HG02642 (cell line): ENCODE measurements around the gene MCRS1.
"Not testable (repeated sequence)": the region's sequence is repeated elsewhere in the genome, so short reads cannot be mapped to it uniquely, and the experiment has no call there.

Experiments
- ATAC-seq: cut with Tn5 transposase; IDR thresholded peaks from one replicate; pipeline ENCODE4 v1.9.1; 2021; ENCODE audit warnings: mild to moderate bottlenecking; ENCODE audit not compliant: unreplicated experiment, poor library complexity

Gene MCRS1

DNA sequence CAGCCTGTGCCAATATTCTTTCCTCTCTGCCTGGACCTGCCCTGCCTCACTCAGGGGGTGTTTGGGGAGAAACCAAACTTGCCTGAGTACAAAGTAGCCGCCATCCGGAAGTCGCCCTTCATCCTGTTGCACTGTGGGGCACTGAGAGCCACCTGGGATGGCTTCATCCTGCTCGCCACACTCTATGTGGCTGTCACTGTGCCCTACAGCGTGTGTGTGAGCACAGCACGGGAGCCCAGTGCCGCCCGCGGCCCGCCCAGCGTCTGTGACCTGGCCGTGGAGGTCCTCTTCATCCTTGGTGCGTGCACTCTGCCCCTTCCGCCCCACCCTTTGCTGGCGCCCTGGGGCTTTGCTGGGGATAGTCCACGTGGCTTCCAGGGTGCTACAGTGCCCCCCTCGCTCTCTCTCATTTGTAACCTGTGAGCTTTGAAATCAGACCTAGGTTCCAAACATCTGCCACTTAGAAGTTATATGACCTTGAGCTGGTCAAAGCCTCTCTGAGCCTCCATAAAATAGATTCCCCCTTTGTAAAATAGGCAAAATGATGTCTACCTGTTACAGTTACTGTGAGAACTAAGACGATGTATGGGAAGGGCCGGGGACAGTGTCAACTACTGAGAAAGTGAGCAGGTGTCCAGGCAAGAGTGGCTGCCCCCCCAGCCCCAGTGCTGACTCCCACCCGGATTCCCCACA is 24.6 kb downstream of the MCRS1 start:
- no peak for ATAC-seq

DNA sequence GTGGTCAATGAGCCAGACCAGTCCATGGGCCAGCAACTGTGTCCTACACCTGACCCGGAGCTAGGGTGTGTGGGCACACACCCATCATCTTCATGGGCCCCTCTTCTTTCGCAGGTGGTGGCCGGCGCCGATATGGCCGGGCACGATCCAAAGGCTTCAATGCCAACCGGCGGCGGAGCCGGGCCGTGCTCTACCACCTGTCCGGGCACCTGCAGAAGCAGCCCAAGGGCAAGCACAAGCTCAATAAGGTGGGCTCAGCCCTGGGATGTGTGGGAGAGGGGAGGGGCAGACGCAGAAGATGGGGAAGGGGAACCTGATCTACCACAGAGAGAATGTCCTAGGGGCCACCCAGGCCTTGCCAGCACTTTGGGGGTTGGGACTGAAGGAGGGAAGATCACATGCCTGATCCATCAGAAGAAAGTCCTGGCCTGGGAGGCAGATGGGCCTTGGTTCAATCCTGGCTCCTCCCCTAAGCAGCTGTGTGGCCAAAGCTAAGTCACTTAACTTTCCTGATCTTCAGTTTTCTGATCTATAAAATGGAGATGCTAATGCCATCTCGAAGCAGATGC is 25.3 kb downstream of the MCRS1 start:
- ATAC-seq = no peak

DNA sequence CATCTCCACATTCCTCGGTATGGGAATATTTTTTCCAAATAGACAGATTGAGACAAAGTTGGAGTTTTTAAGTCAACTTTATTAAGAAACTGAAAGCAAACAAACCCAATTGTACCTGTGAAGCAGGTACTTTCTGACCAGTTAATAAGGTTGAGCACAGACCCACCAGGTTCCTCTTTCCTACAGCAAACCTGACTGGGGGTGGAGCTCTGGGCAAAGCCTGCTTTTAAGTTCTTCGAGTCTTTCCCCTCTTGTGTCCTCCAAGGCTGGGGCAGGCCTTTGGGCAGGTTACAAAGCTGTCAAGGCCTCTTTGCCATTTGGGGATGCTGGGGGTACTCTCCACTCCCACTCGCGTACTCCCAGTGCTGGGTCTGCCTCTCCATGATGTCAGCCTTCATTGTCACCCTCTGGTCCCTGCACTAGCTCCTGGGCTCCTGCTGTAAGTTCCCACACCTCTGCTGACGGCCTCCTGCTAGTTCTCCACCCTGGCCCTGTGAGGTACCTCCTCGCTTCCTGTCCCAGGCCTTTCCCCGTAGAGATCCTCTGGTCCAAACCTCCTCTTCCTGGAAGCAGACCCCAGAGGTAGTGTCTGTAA is 25.9 kb downstream of the MCRS1 start:
- ATAC-seq = no peak

DNA sequence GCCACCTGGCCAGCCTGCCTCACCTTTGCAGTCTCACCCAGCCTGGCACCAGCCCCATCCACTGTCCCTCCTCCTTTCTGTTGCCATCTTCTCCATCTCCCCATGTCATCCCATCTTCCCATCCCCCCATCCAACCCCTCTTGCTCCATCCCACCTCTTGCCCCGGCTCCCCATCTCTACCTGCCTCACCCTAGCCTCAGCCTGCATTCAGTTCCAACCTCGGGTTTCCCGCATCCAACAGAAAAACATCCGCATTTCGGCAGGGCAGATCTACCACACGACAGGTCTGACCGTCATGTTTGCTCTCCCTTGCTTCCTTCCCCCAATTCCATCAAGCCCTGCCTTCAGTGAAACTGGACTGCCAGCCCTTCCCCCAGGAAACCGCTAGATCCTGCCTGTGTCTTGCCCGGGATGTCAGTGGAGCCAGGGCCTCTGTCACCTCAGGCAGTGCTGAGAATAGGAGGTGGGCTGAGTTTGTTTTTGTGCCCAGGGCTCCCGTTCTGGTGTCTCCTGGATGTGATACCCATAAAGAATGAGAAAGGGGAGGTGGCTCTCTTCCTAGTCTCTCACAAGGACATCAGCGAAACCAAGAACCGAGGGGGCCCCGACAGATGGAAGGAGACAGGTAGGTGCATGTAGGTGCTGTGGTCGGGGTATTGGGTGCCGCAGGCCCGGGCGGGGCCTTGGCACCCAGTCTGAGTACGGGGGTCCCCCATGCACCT is 26.6 kb downstream of the MCRS1 start:
- no peak for ATAC-seq

DNA sequence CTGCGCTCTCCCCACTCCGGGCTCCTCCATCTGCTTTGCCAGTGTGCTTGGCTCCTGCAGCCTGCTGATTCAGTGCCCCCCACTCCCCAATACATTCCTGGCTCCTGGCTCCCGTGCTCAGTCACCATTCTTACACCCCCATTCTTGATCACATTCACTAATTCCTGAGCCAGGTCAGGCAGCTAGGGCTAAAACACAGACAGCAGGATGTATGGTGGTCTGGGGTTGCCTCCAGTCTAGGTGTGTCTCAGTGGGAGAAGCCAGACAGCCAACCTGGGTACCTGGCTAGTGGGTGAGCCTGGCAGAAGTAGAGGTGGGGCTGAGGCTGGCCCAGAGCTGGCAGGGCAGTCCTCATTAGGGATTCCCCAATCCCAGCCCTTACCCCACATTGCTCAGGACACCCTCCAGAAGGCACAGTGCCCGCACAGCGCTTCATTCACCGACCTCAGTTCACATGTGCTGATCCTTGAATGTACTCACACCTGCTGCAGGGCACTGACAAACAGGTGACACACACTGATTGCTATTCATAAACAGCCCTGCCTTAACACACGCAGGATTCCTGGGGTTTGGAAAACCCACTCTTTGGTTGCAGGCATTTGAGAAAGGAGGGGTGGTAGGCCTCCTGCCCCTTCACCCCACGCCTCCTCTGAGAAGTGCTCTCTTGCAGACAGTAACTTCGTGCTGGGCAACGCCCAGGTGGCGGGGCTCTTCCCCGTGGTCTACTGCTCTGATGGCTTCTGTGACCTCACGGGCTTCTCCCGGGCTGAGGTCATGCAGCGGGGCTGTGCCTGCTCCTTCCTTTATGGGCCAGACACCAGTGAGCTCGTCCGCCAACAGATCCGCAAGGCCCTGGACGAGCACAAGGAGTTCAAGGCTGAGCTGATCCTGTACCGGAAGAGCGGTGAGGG is 27.5 kb downstream of the MCRS1 start:
- no peak for ATAC-seq

DNA sequence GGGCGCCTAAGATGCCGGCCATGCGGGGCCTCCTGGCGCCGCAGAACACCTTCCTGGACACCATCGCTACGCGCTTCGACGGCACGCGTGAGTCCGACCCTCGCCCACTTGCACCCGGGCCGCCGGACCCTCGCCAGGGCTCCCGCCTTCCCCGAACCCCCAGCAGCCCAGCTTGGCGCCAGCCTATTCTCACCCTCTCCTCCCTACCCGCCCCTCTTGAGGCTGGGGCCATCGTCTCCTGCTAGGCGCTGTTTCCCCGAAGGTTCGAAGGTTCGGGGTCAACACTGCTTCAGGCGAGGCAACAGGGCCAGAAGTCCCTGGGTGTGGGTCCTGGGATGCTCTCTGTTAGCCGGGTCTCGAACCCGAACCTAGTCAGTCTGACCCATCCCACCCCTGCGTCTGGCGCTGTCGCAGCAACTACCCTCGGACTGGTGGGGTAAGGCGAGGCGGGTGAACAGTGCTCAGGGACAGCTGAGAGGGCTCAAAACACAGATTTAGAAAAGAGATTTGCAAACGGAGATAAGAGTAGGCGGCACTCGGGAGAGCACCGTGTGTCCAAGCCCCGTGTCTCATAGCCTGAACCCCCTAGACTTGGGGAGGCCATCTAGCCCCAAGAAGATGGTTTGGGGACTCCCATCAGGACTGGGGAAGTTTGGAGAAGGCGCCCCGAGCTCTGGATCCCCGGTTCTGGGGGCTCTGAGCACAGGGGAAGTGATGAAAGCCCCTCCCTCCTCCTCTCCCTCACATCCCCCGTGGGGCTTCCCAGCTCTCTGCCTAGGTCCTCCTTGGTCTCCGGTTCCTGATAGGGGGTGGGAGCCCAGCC is 28.3 kb downstream of the MCRS1 start:
- ATAC-seq = no peak

DNA sequence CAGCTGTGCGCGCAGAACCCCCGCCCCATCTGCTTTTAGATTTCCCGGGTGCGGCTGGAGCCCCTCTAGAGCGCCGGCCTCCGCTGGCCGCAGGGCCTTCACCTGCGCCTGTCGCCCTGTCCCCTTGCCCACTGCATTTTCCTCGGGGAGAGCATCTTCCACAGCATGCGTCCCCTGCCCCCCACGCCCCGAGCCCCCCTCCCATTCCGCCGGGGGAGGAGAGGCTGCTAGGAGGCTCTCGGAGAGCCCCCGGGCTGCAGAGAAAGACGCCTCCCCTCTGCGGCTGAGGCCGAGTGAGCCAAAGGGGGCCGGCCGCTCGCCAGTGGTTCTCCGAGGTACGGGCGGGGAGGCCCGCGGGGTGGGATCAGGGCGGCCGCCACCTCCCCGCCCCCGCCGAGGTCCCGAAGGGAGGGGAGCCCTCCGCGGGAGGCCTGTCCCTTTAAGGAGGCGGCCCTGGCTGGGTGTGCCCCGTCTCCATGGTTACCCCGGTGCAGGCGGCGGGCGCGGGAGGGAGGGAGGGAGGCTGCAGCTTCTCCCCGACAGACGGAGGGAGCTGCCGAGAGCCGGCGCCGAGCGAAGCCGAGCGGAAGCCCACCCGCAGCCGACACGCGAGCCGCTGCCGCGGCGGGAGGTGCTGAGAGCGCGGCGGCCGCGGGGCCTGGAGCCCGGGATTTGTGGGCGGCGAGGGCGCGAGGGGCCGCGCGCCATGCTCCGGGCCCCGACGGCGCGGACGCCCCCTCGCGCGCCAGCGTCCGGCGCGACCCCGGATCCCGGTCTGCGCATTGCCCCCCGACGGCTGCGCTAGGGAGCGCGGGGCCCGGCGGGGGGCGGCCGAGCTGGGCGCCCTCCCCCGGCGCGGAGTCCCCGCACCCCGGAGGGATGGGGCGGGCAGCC is 29.2 kb downstream of the MCRS1 start, which contains the start of gene KCNH3:
KCNH3 (plus strand) TSS at position 521 of the 894 bp plus-strand sequence. CDS start 387 bp downstream, outside the sequence.
- ATAC-seq = peak; percentile 73

DNA sequence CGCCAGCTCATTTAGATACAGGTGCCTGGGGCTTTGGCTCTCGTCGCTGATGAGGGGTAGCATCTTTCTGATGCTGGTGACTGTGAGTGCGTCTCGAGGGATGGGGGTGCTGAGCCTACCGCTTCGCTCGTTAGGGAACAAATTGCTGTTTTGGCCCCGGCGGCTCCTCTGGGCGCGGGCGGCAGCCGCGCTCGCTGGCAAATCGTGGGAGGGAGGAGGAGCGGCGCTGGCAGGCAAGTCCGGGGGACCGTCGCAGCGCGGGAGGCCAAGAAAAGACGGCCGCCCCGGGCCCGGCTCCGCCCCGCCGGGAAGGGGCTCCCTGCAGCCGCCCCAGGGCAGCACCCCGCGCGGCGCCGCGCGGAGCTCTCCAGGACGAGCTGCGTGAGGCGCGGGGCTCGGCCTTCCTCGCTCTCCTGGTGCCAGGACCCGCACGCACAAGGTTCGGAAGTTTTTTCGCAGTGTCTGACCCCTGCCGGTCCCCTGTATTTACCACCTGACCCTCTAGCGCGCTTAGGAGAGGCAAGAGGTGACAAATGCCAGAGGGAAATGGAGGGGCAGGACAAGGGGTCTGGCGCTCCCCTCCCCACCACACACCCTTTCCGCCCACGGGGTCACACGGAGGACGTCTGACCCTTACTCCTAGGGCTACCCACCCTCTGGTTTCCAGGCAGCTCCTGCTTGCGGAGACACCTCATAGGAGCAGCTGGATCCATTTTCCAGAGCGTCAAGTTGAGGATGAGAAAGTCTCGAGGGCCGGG is 30.0 kb downstream of the MCRS1 start:
- ATAC-seq = no peak

DNA sequence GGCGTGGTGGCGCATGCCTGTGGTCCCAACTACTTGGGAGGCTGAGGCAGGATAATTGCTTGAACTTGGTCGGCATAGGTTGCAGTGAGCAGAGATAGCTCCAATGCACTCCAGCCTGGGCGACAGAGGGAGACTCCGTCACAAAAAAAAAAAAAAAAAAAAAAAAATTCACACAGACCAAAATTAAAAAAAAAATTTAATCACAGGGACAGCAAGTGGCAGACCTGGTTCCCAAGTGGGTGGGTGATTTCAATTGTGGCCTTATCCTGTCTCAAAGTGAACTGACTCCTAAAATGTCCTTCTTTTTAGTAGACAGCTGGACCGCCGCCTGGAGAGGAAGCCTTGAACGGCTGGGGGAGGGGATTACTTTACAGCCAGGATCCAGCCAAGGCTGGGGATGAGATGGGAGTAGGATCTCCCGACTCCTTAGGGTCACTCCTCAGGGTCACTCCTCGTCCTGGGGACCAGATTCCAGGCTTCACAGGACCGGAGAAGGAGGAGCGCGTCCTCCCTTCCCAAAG is 30.7 kb downstream of the MCRS1 start:
- ATAC-seq = no peak

DNA sequence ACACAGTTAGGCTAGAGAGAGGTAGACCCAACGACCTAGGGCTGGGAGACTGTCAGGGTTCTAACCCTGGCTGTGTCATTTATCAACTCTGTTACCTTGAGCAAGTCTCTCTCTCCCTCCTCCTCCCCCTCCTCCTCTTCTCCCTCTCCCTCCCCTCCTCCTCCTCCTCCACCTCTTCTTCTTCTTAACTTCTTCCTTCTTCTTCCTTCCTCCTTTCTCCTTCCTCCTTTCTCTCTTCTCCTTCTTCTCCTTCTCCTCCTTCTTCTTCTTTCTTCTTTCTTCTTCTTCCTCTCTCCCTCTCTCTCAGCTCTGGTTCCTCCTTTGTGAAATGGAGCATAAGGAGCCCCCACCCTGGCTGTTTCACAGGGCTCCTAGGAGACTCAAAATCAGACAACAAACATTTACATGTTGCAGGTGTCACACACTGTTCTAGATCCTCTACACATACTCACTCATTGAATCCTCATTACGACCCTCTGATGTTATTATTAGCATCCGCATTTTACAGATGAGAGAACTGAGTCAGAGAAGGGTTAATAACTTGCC is 31.3 kb downstream of the MCRS1 start:
- no peak for ATAC-seq

DNA sequence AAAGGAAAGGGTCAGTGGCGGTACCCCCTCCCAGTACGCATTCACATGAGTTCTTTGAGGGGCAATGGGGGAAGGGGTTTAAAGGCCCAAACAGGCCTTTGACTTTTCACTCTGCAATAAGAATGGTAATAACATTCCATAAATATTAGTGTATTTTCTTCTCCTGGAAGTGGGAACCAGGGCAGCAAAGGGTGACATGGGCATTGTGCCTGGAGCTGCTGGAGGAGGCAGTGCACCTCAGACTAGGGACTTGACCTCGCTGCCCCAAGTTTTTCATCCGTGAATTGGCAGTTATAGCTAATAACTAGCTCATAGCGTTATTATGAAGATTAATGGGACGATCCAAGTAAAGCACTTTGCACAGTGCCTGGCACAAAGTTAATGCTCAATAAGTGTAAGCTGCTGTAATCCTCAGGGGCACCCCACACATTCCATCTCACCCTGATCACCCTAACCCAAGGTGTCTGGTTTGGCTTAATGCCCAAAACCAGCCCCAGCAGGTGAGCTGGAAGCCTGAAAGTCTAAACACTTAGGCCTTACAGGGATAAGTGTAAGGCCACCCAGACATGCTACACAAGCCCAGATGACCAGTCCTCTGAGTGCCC is 31.9 kb downstream of the MCRS1 start:
- no peak for ATAC-seq

DNA sequence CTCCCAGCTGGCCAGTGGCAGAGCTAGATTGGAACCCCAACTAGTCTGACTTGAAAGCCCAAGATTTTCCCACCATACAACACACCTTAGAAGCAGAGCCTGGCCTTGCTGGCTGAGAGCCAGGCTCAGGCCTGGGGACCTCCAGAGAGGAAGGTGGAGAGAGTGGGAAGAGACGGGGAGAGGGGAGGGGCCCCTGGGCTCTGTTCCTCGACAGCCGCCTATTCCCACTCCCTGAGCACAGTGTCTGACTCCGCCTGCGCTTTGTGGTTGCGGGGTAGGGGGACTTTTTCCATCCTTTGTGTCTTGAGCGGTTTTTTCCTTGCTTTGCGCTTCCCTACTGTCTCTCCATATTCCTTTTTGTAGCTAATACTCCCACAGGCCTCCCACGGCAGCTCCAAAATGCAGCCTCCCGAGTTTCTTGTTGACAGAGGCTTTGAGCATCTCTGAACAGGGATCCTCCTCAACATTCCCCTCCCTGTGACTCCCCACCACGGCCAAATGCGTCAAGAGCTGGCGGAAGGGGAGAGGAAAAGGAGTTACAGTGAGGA is 33.1 kb downstream of the MCRS1 start:
- no peak for ATAC-seq

DNA sequence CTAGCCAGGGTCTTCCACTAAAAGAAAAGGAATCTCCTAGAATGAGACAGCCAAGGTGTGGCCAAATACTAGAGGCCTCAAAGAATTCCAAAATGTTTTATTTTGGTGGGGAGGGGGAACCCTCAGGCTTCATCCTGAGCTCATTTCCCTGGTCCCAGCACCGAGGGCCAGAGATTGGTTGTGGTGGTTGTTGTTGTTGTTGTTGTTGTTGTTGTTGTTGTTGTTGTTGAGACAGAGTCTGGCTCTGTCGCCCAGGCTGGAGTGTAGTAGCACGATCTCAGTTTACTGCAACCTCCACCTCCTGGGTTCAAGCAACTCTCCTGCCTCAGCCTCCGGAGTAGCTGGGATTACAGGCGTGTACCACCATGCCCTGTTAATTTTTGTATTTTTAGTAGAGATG is 33.8 kb downstream of the MCRS1 start:
- ATAC-seq = not testable (repeated sequence)

DNA sequence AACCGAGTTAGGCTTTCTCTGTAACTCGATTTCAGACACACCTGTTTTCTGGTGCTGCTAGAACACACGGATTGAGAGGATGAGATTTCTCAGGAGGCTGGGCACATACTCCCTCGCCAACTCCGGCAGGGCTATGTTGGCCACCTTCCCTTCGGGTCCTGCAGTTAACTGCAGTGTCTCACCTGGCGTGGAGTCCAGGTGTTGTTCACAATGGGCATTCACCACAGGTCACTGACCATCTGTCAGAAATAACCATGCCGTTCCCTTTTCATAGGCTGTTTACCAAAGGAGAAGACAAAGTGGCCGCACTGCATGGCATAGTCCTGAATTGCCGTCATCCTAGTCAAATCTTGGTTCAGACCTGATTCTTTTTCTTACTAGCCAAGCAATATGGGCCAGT is 34.6 kb downstream of the MCRS1 start:
- ATAC-seq = no peak

DNA sequence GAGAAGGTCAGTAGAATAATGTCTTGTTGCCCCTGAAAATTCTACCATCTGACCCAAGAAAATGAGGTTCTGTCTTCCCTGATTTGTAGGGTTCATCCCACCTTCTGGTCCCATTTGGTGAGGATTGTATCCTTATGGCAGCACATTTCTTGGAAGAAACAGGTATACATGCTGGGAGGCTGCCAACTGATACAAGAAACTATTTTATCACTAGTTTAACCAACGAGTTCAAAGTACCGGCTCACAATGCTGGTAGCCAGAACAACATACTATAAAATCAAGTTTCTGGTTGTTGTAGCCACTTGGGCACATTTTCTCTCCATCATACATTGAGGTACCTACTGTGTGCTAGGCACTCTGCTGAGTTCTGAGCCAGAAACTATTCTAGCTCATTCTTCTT is 36.2 kb downstream of the MCRS1 start:
- no peak for ATAC-seq

DNA sequence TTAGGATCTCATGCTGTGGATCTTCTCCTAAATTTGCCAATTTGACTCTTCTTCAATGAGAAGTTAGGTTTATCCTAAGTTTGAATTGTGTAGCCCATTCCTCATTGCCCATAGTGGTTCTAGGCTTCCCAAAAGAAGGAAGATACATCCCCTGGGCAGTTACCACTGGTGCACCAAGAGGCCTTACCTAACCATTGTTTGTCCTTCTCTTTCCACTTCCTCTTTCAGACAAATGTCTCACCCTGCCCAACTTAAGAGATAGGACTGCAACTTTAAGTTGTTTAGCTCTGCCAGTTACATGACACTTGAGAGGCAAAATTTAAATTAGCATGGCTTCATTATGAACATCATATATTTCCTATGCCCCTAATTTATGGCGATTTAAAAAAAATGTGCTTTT is 38.5 kb downstream of the MCRS1 start:
- no peak for ATAC-seq
